Measurements from ENCODE around the gene COG8.
A peak's percentile ranks its signal among the peaks of the same experiment; 100 is the strongest.
"Not testable (repeated sequence)": the region's sequence is repeated elsewhere in the genome, so short reads cannot be mapped to it uniquely, and the experiment has no call there.

The COG8 gene

DNA sequence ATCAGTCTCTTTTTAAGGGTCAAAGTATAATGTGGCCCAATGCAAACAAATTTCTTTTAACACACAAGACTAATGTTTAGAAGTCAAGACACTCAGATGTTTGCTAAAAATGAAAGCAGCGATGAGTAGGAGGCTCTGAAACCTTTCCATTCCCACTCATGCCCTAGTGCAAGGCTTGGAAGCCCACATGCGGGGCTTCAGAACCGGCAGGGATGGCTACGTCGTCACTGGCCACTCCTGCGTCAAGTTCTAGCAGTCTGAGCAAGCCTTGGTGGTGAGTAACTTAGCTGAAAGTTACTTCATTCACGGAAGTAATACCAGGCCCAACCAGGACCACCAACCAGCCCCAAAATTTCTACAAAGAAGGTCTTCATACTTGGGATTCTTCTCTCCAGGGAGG lies 27.1 kb upstream of the COG8 start:
- Mint-ChIP-seq H3K27ac (ENCODE audit: low read depth) (no peak overlapping the region), H3K36me3 (ENCODE audit: insufficient read depth) (peaks cover 54% of the 10 kb centered on the region), H3K27me3 (no peaks in the 10 kb centered on the region), H3K4me1 (peaks cover 21% of the 10 kb centered on the region), H3K4me3 (no peak overlapping the region), H3K9me3 (no peaks in the 10 kb centered on the region)
- no peak for DNase-seq (ENCODE audit: low spot score in 2 of 2)
- no peak for ATAC-seq (replicated peaks; ENCODE audit: extremely low read depth, poor library complexity, severe bottlenecking)

GRCh38 chr16:69365901-69366300 lies 26.5 kb upstream of the COG8 start:
- ATAC-seq (replicated peaks; ENCODE audit: extremely low read depth, poor library complexity, severe bottlenecking) (no peak), DNase-seq (ENCODE audit: low spot score in 2 of 2) (no peak)

DNA sequence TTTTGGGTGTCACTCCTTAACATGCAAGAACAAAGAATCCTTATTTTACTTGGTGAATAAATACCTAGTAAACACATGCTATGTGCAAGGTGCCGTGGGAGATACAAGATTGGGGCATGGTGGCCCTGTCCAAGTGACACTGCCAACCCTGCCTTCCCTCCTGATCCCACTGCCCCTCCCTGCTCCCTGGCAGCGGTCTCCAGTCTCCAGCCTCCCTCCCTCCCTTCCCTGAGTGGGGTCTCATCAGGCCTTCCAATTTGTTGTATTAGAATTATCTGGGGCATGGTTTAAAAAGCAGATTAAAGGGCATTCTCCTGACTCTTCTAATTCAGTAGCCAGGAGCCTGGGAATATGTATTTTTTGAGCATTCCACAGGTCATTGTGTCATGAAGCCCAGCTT lies 24.7 kb upstream of the COG8 start:
- Mint-ChIP-seq H3K9me3 (no peaks in the 10 kb centered on the region), H3K27me3 (no peaks in the 10 kb centered on the region), H3K27ac (ENCODE audit: low read depth) (no peak overlapping the region), H3K4me1 (peaks cover 16% of the 10 kb centered on the region), H3K4me3 (no peak overlapping the region), H3K36me3 (ENCODE audit: insufficient read depth) (peaks cover 56% of the 10 kb centered on the region)
- ATAC-seq (replicated peaks; ENCODE audit: extremely low read depth, poor library complexity, severe bottlenecking) (no peak), DNase-seq (ENCODE audit: low spot score in 2 of 2) (no peak)

More at GRCh38 chr16:69365901-69366300, 26.5 kb upstream of the COG8 start:
- H3K4me1 Mint-ChIP-seq, result peaks cover 22% of the 10 kb centered on the region
- H3K27ac Mint-ChIP-seq (ENCODE audit: low read depth), result no peak overlapping the region
- no peak overlapping the region for H3K4me3 Mint-ChIP-seq
- no peaks in the 10 kb centered on the region for H3K9me3 Mint-ChIP-seq
- H3K27me3 Mint-ChIP-seq, result no peaks in the 10 kb centered on the region
- peaks cover 55% of the 10 kb centered on the region for H3K36me3 Mint-ChIP-seq (ENCODE audit: insufficient read depth)

- no peak for ATAC-seq (replicated peaks; ENCODE audit: extremely low read depth, poor library complexity, severe bottlenecking)
- Mint-ChIP-seq H3K4me1 (peaks cover 16% of the 10 kb centered on the region), H3K36me3 (ENCODE audit: insufficient read depth) (peaks cover 54% of the 10 kb centered on the region), H3K27me3 (no peaks in the 10 kb centered on the region), H3K27ac (ENCODE audit: low read depth) (peak overlapping the region; percentile 29), H3K9me3 (no peaks in the 10 kb centered on the region), H3K4me3 (no peak overlapping the region)
- DNase-seq (ENCODE audit: low spot score in 2 of 2), result no peak
Observed at GRCh38 chr16:69363281-69363717, 23.9 kb upstream of the COG8 start.

DNA sequence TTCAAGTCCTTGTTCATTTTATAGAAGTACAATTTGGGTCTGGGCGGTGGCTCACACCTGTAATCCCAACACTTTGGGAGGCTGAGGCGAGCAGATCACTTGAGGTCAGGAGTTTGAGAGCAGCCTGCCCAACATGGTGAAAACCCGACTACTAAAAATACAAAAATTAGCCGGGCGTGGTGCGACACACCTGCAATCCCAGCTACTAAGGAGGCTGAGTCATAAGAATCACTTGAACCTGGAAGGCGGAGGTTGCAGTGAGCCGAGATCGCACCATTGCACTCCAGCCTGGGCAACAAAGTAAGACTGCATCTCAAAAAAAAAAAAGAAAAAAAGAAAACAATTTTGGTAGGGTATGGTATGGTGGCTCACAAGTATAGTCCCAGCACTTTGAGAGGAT lies 20.7 kb upstream of the COG8 start:
- H3K4me1 Mint-ChIP-seq, result peaks cover 14% of the 10 kb centered on the region
- not testable (repeated sequence) for ATAC-seq (replicated peaks; ENCODE audit: extremely low read depth, poor library complexity, severe bottlenecking); H3K27ac Mint-ChIP-seq (ENCODE audit: low read depth); H3K4me3 Mint-ChIP-seq; DNase-seq (ENCODE audit: low spot score in 2 of 2); H3K27me3 Mint-ChIP-seq; H3K9me3 Mint-ChIP-seq
- H3K36me3 Mint-ChIP-seq (ENCODE audit: insufficient read depth), result peaks cover 52% of the 10 kb centered on the region

GRCh38 chr16:69351309-69352027 lies 12.1 kb upstream of the COG8 start, which contains the start of gene TMED6:
TSS of gene TMED6 (minus strand) at chr16:69351786. CDS start at chr16:69351753, 33 bp downstream.
- DNase-seq (ENCODE audit: low spot score in 2 of 2), result no peak
- H3K4me3 Mint-ChIP-seq, result no peak within 1 kb of the TSS
- H3K27ac Mint-ChIP-seq (ENCODE audit: low read depth), result no peak within 1 kb of the TSS
- peaks cover 23% of the 10 kb centered on the region for H3K36me3 Mint-ChIP-seq (ENCODE audit: insufficient read depth)
- H3K4me1 Mint-ChIP-seq, result peaks cover 16% of the 10 kb centered on the region
- H3K9me3 Mint-ChIP-seq, result no peaks in the 10 kb centered on the region
- no peak for ATAC-seq (replicated peaks; ENCODE audit: extremely low read depth, poor library complexity, severe bottlenecking)
- H3K27me3 Mint-ChIP-seq, result no peaks in the 10 kb centered on the region

GRCh38 chr16:69350536-69351133 lies 11.3 kb upstream of the COG8 start:
- Mint-ChIP-seq H3K9me3 (no peaks in the 10 kb centered on the region), H3K27ac (ENCODE audit: low read depth) (no peak overlapping the region), H3K4me3 (no peak overlapping the region), H3K27me3 (no peaks in the 10 kb centered on the region), H3K4me1 (peaks cover 24% of the 10 kb centered on the region), H3K36me3 (ENCODE audit: insufficient read depth) (peaks cover 16% of the 10 kb centered on the region)
- DNase-seq (ENCODE audit: low spot score in 2 of 2) (no peak), ATAC-seq (replicated peaks; ENCODE audit: extremely low read depth, poor library complexity, severe bottlenecking) (no peak)

GRCh38 chr16:69349536-69349935 lies 10.2 kb upstream of the COG8 start:
- Mint-ChIP-seq H3K27me3 (no peaks in the 10 kb centered on the region), H3K27ac (ENCODE audit: low read depth) (no peak overlapping the region), H3K9me3 (no peaks in the 10 kb centered on the region), H3K36me3 (ENCODE audit: insufficient read depth) (peaks cover 10% of the 10 kb centered on the region), H3K4me3 (no peak overlapping the region), H3K4me1 (peaks cover 25% of the 10 kb centered on the region)
- ATAC-seq (replicated peaks; ENCODE audit: extremely low read depth, poor library complexity, severe bottlenecking), result no peak
- no peak for DNase-seq (ENCODE audit: low spot score in 2 of 2)

DNA sequence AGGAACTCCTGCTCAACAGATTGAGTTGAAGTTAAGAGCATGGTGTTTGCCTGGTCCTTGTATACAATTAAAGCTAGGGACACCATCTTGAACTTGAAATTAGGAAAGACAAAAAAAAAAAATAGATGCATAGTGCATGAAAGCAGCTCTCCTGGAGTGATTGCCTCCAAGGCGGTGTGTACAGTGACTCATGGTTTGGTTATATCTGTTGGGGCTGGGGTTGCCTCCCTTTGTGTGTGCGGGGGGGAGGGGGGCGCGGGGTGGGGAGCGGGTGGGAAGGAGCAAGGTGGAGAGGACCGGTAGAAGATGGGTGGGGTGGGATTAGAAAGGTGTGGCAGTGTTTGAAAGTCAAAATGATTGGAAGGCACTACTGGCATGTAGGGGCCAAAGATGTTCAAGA lies 8.9 kb upstream of the COG8 start:
- no peaks in the 10 kb centered on the region for H3K27me3 Mint-ChIP-seq
- H3K4me3 Mint-ChIP-seq, result no peak overlapping the region
- peaks cover 24% of the 10 kb centered on the region for H3K4me1 Mint-ChIP-seq
- no peak for DNase-seq (ENCODE audit: low spot score in 2 of 2)
- H3K9me3 Mint-ChIP-seq, result no peaks in the 10 kb centered on the region
- no peak for ATAC-seq (replicated peaks; ENCODE audit: extremely low read depth, poor library complexity, severe bottlenecking)
- no peak overlapping the region for H3K27ac Mint-ChIP-seq (ENCODE audit: low read depth)
- H3K36me3 Mint-ChIP-seq (ENCODE audit: insufficient read depth), result peaks cover 12% of the 10 kb centered on the region

- no peaks in the 10 kb centered on the region for H3K9me3 Mint-ChIP-seq
- no peaks in the 10 kb centered on the region for H3K27me3 Mint-ChIP-seq
- H3K4me1 Mint-ChIP-seq, result peaks cover 21% of the 10 kb centered on the region
- DNase-seq (ENCODE audit: low spot score in 2 of 2), result no peak
- no peak overlapping the region for H3K4me3 Mint-ChIP-seq
- H3K27ac Mint-ChIP-seq (ENCODE audit: low read depth), result peak overlapping the region; percentile 76
- no peak for ATAC-seq (replicated peaks; ENCODE audit: extremely low read depth, poor library complexity, severe bottlenecking)
- H3K36me3 Mint-ChIP-seq (ENCODE audit: insufficient read depth), result peaks cover 18% of the 10 kb centered on the region
Observed at GRCh38 chr16:69346683-69347082, 7.3 kb upstream of the COG8 start.

GRCh38 chr16:69345923-69346322 lies 6.6 kb upstream of the COG8 start:
- Mint-ChIP-seq H3K36me3 (ENCODE audit: insufficient read depth) (peaks cover 25% of the 10 kb centered on the region), H3K9me3 (no peaks in the 10 kb centered on the region), H3K4me3 (no peak overlapping the region), H3K4me1 (peaks cover 27% of the 10 kb centered on the region), H3K27me3 (no peaks in the 10 kb centered on the region), H3K27ac (ENCODE audit: low read depth) (no peak overlapping the region)
- ATAC-seq (replicated peaks; ENCODE audit: extremely low read depth, poor library complexity, severe bottlenecking) (peak; percentile 89), DNase-seq (ENCODE audit: low spot score in 2 of 2) (no peak)

DNA sequence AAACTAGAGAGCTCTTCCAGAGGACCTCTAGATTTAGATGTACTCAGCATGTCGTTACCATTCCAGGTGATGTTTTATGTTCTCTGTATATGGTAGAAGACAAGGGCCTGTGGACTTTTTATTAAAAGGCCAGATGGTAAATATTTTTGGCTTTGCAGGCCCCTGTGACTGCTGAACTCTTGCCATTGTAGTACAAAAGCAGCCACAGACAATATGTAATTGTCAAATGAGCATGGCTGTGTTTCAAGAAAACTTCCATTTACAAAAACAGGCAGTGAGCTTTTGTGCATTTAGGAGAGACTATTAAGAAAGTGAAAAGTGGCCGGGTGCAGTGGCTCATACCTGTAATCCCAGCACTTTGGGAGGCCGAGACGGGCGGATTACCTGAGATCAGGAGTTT lies 4.8 kb upstream of the COG8 start:
- peaks cover 43% of the 10 kb centered on the region for H3K4me1 Mint-ChIP-seq
- no peaks in the 10 kb centered on the region for H3K9me3 Mint-ChIP-seq
- H3K36me3 Mint-ChIP-seq (ENCODE audit: insufficient read depth), result peaks cover 32% of the 10 kb centered on the region
- ATAC-seq (replicated peaks; ENCODE audit: extremely low read depth, poor library complexity, severe bottlenecking) (no peak), DNase-seq (ENCODE audit: low spot score in 2 of 2) (no peak)
- H3K4me3 Mint-ChIP-seq, result no peak overlapping the region
- no peaks in the 10 kb centered on the region for H3K27me3 Mint-ChIP-seq
- no peak overlapping the region for H3K27ac Mint-ChIP-seq (ENCODE audit: low read depth)

- H3K4me1 Mint-ChIP-seq, result peaks cover 43% of the 10 kb centered on the region
- H3K27ac Mint-ChIP-seq (ENCODE audit: low read depth), result peak overlapping the region; percentile 98
- no peaks in the 10 kb centered on the region for H3K9me3 Mint-ChIP-seq
- peak overlapping the region; percentile 98 for H3K4me3 Mint-ChIP-seq
- H3K27me3 Mint-ChIP-seq, result no peaks in the 10 kb centered on the region
- peaks cover 34% of the 10 kb centered on the region for H3K36me3 Mint-ChIP-seq (ENCODE audit: insufficient read depth)
- DNase-seq (ENCODE audit: low spot score in 2 of 2) (no peak), ATAC-seq (replicated peaks; ENCODE audit: extremely low read depth, poor library complexity, severe bottlenecking) (no peak)
Observed at GRCh38 chr16:69340095-69340644, 806 bp upstream of the COG8 start.
